Measurements from ENCODE around the gene XPA.

The XPA gene

GRCh38 chr9:97659771-97660170, 37.4 kb downstream of the XPA start:
- FAIRE-seq = no peak
- no peak for DNase-seq (ENCODE audit: insufficient read length, low spot score)

GRCh38 chr9:97658707-97659106, 38.4 kb downstream of the XPA start:
- no peak for FAIRE-seq

GRCh38 chr9:97651646-97652045, 45.5 kb downstream of the XPA start:
- DNase-seq (ENCODE audit: insufficient read length, low spot score) (no peak), FAIRE-seq (no peak)

More at GRCh38 chr9:97658707-97659106, 38.4 kb downstream of the XPA start:
- DNase-seq (ENCODE audit: insufficient read length, low spot score) = no peak

- FAIRE-seq (no peak), DNase-seq (ENCODE audit: insufficient read length, low spot score) (no peak)
Measured at GRCh38 chr9:97647996-97648395, 49.1 kb downstream of the XPA start.

GRCh38 chr9:97645720-97646119, 51.4 kb downstream of the XPA start:
- peak; percentile 48 for FAIRE-seq

GRCh38 chr9:97640325-97640724, 56.8 kb downstream of the XPA start:
- DNase-seq (ENCODE audit: insufficient read length, low spot score) (no peak), FAIRE-seq (no peak)

More at GRCh38 chr9:97645720-97646119, 51.4 kb downstream of the XPA start:
- no peak for DNase-seq (ENCODE audit: insufficient read length, low spot score)

GRCh38 chr9:97638666-97639065, 58.5 kb downstream of the XPA start:
- no peak for FAIRE-seq
- DNase-seq (ENCODE audit: insufficient read length, low spot score) = no peak

GRCh38 chr9:97636903-97637302, 60.2 kb downstream of the XPA start:
- FAIRE-seq = no peak
- no peak for DNase-seq (ENCODE audit: insufficient read length, low spot score)

GRCh38 chr9:97635026-97635425, 62.1 kb downstream of the XPA start:
- no peak for FAIRE-seq
- DNase-seq (ENCODE audit: insufficient read length, low spot score) = no peak

GRCh38 chr9:97633859-97634490, 63.2 kb downstream of the XPA start:
- FAIRE-seq (peak; percentile 79), DNase-seq (ENCODE audit: insufficient read length, low spot score) (no peak)

GRCh38 chr9:97632985-97633858, 63.9 kb downstream of the XPA start, which contains the start of the genes NCBP1 and TSTD2:
NCBP1 (plus strand) TSS chr9:97633821; CDS start chr9:97633882, 61 bp downstream.
TSTD2 (minus strand) TSS chr9:97633368; CDS start chr9:97627562, 5,806 bp downstream.
- FAIRE-seq = peak; percentile 93
- peak; percentile 61 for DNase-seq (ENCODE audit: insufficient read length, low spot score)

- peak; percentile 78 for FAIRE-seq
- no peak for DNase-seq (ENCODE audit: insufficient read length, low spot score)
Measured at GRCh38 chr9:97632248-97632984, 64.7 kb downstream of the XPA start.

GRCh38 chr9:97630591-97630990, 66.5 kb downstream of the XPA start:
- DNase-seq (ENCODE audit: insufficient read length, low spot score) (no peak), FAIRE-seq (no peak)

- no peak for FAIRE-seq
- no peak for DNase-seq (ENCODE audit: insufficient read length, low spot score)
Measured at GRCh38 chr9:97629156-97629555, 68.0 kb downstream of the XPA start.

GRCh38 chr9:97628668-97629067, 68.5 kb downstream of the XPA start:
- DNase-seq (ENCODE audit: insufficient read length, low spot score) (no peak), FAIRE-seq (no peak)

- DNase-seq (ENCODE audit: insufficient read length, low spot score) (no peak), FAIRE-seq (no peak)
Measured at GRCh38 chr9:97627624-97628023, 69.5 kb downstream of the XPA start.

- DNase-seq (ENCODE audit: insufficient read length, low spot score) = no peak
- no peak for FAIRE-seq
Measured at GRCh38 chr9:97625620-97626019, 71.5 kb downstream of the XPA start.
